B cell (primary cell): Measurements from ENCODE around the gene NEU2. TPM values are rescaled to one million over a fixed set of nuclear protein-coding genes. Genes with fewer than 3 reads are reported as not detected.

ENCODE experiments used
- ATAC-seq: fragments of 200-7000 bp; cut with Tn5 transposase; one replicate; pipeline ENCODE4 v1.10.0; 2021; ENCODE audit warnings: low read depth, mild to moderate bottlenecking, moderate number of reproducible peaks, moderate library complexity
- CTCF ChIA-PET: fragments of 350-600 bp; sonication (Branson Sonifier 250); formaldehyde crosslinking; loops from one replicate; lab custom pipeline; 2021; ENCODE audit warnings: antibody characterized with exemption, inconsistent platforms; lab: Charles Lee
- POLR2A ChIA-PET: fragments of 350-600 bp; sonication (Branson Sonifier 250); formaldehyde crosslinking; loops from one replicate; lab custom pipeline; 2021; ENCODE audit warnings: antibody characterized with exemption; lab: Charles Lee
- DNase-seq: peaks from one replicate; pipeline ENCODE4 v3.0.0; 2013
- H2AFZ ChIP-seq: 2 replicates; pipeline ENCODE4 v1.6.1; 2012; ENCODE audit warnings: mild to moderate bottlenecking, low read depth, low read length; ENCODE audit not compliant: insufficient read depth, poor library complexity, severe bottlenecking
- H3K27ac ChIP-seq, 2 donors: 1 replicate in 1 of 2; 2 replicates in 1 of 2; pipeline ENCODE4 v1.5.1; 2012 to 2013; ENCODE audit warnings: low read length in 2 of 2, mild to moderate bottlenecking in 2 of 2, moderate library complexity in 1 of 2
- H3K27me3 ChIP-seq, 4 experiments: fragments of 200-600 bp in 1 of 4; sonication (generic) in 1 of 4; replicated peaks in 1 of 4; 1 replicate in 2 of 4; 2 replicates in 2 of 4; pipeline versions ENCODE4 v1.6.1 to v1.7.0; 2013 to 2016; ENCODE audit warnings: low read length in 3 of 4, mild to moderate bottlenecking in 2 of 4, mixed read lengths in 1 of 4, moderate library complexity in 1 of 4; ENCODE audit not compliant: insufficient read depth in 4 of 4, control insufficient read depth in 3 of 4; ENCODE audit errors: control extremely low read depth in 1 of 4
- H3K36me3 ChIP-seq, 2 experiments: replicated peaks in 1 of 2; 1 replicate in 1 of 2; 2 replicates in 1 of 2; pipeline versions ENCODE4 v1.6.1 to v1.7.1; 2013; ENCODE audit warnings: low read length in 1 of 2; ENCODE audit not compliant: insufficient read depth in 2 of 2, control insufficient read depth in 1 of 2; ENCODE audit errors: control extremely low read depth in 1 of 2, extremely low read depth in 1 of 2
- H3K4me1 ChIP-seq, 2 donors: fragments of 200-600 bp in 1 of 2; sonication (generic) in 1 of 2; 1 replicate in 1 of 2; 2 replicates in 1 of 2; pipeline versions ENCODE4 v1.5.1 to v1.6.1; 2013 to 2017; ENCODE audit warnings: low read length in 2 of 2; ENCODE audit not compliant: control insufficient read depth in 2 of 2, insufficient read depth in 2 of 2
- H3K4me2 ChIP-seq: replicated peaks from 2 replicates; pipeline ENCODE3; 2012; ENCODE audit warnings: mild to moderate bottlenecking, low read depth, low read length; ENCODE audit not compliant: poor library complexity, severe bottlenecking
- H3K4me3 ChIP-seq, 5 experiments: fragments of 200-600 bp in 1 of 5; sonication (generic) in 1 of 5; 1 replicate in 3 of 5; 2 replicates in 2 of 5; pipeline versions ENCODE4 v1.5.1 to v1.7.0; 2011 to 2016; ENCODE audit warnings: low read length in 4 of 5, mild to moderate bottlenecking in 4 of 5, low read depth in 2 of 5, control low read depth in 1 of 5, moderate library complexity in 1 of 5; ENCODE audit not compliant: insufficient read depth in 1 of 5; ENCODE audit errors: control extremely low read depth in 1 of 5, extremely low read depth in 1 of 5
- H3K79me2 ChIP-seq: fragments of 200-600 bp; sonication (generic); one replicate; pipeline ENCODE4 v1.6.0; 2016; ENCODE audit warnings: low read length; ENCODE audit not compliant: control insufficient read depth, insufficient read depth
- H3K9ac ChIP-seq: fragments of 200-600 bp; sonication (generic); 2 replicates; pipeline ENCODE4 v1.6.1; 2017; ENCODE audit warnings: mild to moderate bottlenecking, low read length, moderate library complexity
- H3K9me3 ChIP-seq, 3 donors: one replicate each; pipeline versions ENCODE4 v1.6.1 to v1.7.1; 2013; ENCODE audit warnings: low read length in 2 of 3; ENCODE audit not compliant: control insufficient read depth in 2 of 3, insufficient read depth in 1 of 3; ENCODE audit errors: control extremely low read depth in 1 of 3
- H4K20me1 ChIP-seq: 2 replicates; pipeline ENCODE4 v1.6.0; 2012; ENCODE audit warnings: mild to moderate bottlenecking, low read length; ENCODE audit not compliant: insufficient read depth, control insufficient read depth, poor library complexity, severe bottlenecking
- H3K27ac Mint-ChIP-seq: one replicate; pipeline ENCODE4 v1.8.0; 2021; ENCODE audit warnings: mixed read lengths
- H3K27me3 Mint-ChIP-seq: one replicate; pipeline ENCODE4 v1.8.0; 2021; ENCODE audit warnings: mixed read lengths
- H3K4me1 Mint-ChIP-seq: one replicate; pipeline ENCODE4 v1.8.0; 2021; ENCODE audit warnings: mixed read lengths
- H3K4me3 Mint-ChIP-seq: one replicate; pipeline ENCODE4 v1.8.0; 2021; ENCODE audit warnings: mixed read lengths
- H3K9me3 Mint-ChIP-seq: one replicate; pipeline ENCODE4 v1.8.0; 2022; ENCODE audit warnings: mixed read lengths; ENCODE audit not compliant: insufficient read depth
- CTCF ChIP-seq: fragments of 200-600 bp; IDR thresholded peaks from one replicate; pipeline ENCODE4 v1.8.0; 2022; ENCODE audit warnings: antibody characterized with exemption, mild to moderate bottlenecking
- EZH2 ChIP-seq: IDR thresholded peaks from 2 replicates; pipeline ENCODE4 v1.6.1; 2012; ENCODE audit warnings: borderline replicate concordance, low read depth, mild to moderate bottlenecking, moderate library complexity, low read length; ENCODE audit not compliant: insufficient read depth, poor library complexity, severe bottlenecking
- WGBS: methylation state at CpG from one replicate; pipeline ENCODE4 v1.1.5; 2013; ENCODE audit warnings: missing lambda C conversion rate; ENCODE audit not compliant: insufficient coverage; 5-methylcytosine and 5-hydroxymethylcytosine counted together
- intact Hi-C: fragments of 100-400 bp; cut with micrococcal nuclease; formaldehyde crosslinking; loops from one replicate; pipeline ENCODE4 v1.10.0; 2022
- polyA plus RNA-seq: library from polyadenylated mRNA; depleted of rRNA; stranded (reverse); fragments of >200 nt; gene quantifications from 2 replicates; pipeline ENCODE4 v1.2.3, GENCODE V29; 2012
- total RNA-seq, 2 donors: library from RNA; stranded (reverse); fragments of 120-200 nt in 1 of 2; gene quantifications; 1 replicate in 1 of 2; 2 replicates in 1 of 2; pipeline versions ENCODE4 v1.2.3 to v1.2.4, GENCODE V29; 2013 to 2022

Gene NEU2
- total and polyA plus RNA-seq, 2 donors (not counting 1 experiment from before 2014, with no cell fraction given): not detected

- ATAC-seq: no peak
- POLR2A ChIA-PET: interaction anchor here (0.5 to 2.7 kb wide), 7 partner anchors 10 to 49 kb away, joined by 4 to 38 read pairs (median 5); partner anchors contain the start of gene INPP5D
- H3K4me3 ChIP-seq: peak overlapping the region; percentile 6 to 53 (median 32)
Observed at GRCh38 chr2:233075141-233075965, 42.9 kb downstream of the NEU2 start.

More at GRCh38 chr2:233075141-233075965, 42.9 kb downstream of the NEU2 start:
- peaks cover 14% of the 10 kb centered on the region for H4K20me1 ChIP-seq
- intact Hi-C loops: loop anchor here (1.0 kb wide), 1 partner anchor 9 kb away; no protein-coding TSS in a partner anchor
- Mint-ChIP-seq H3K27ac (no peak overlapping the region), H3K9me3 (no peaks in the 10 kb centered on the region), H3K4me3 (no peak overlapping the region), H3K4me1 (peaks cover 49% of the 10 kb centered on the region), H3K27me3 (no peaks in the 10 kb centered on the region)
- peaks cover 91% of the 10 kb centered on the region in 2 donors for H3K4me1 ChIP-seq
- 62% methylated on average over 3 of the region's 6 CpGs for WGBS
- H3K4me2 ChIP-seq: peak overlapping the region; percentile 81
- CTCF ChIA-PET: interaction anchor here (0.9 to 2.5 kb wide), 12 partner anchors 10 to 176 kb away, joined by 3 to 25 read pairs (median 5); partner anchors contain the start of genes ATG16L1 and INPP5D
- peaks cover 94% of the 10 kb centered on the region for H3K79me2 ChIP-seq
- DNase-seq: no peak
- TF ChIP-seq EZH2: no peak
- no peak for TF ChIP-seq CTCF
- peak overlapping the region; percentile 52 for H3K9ac ChIP-seq
- H3K9me3 ChIP-seq: peaks cover 0 to 3% (median 0%) of the 10 kb centered on the region in 3 donors
- peaks cover 12 to 60% of the 10 kb centered on the region in 2 experiments for H3K36me3 ChIP-seq
- H3K27me3 ChIP-seq: no peaks in the 10 kb centered on the region
- peak overlapping the region; percentile 77 to 87 for H3K27ac ChIP-seq
- no peak overlapping the region for H2AFZ ChIP-seq
